ENCODE measurements around the gene FAM13A. TPM values are rescaled to one million over a fixed set of nuclear protein-coding genes. Genes with fewer than 3 reads are reported as not detected.
A peak's percentile ranks its signal among the peaks of the same experiment; 100 is the strongest.

The FAM13A gene
- total and polyA plus RNA-seq, 7 donors = 3.8 to 76.0 (median 15.2) TPM

GRCh38 chr4:89036535-89036934, 20.4 kb downstream of the FAM13A start:
- TF ChIP-seq CTCF (IDR thresholded peaks at IDR 0.05) = no peak
- Histone ChIP-seq H3K9me3 (no peaks in the 10 kb centered on the region), H3K4me3 (no peak overlapping the region), H3K4me1 (peaks cover 11% of the 10 kb centered on the region), H3K36me3 (ENCODE audit: insufficient read depth in 1 of 2, low read depth in 1 of 2) (no peaks in the 10 kb centered on the region), H3K27ac (no peak overlapping the region), H3K27me3 (ENCODE audit: insufficient read depth in 3 of 3, low read length in 2 of 3) (no peaks in the 10 kb centered on the region)
- 98 to 100% (median 99%) methylated on average over 2 of the region's 2 CpGs for WGBS, 3 donors
- DNase-seq (no peak), ATAC-seq (no peak)
- intact Hi-C loops (cut with DNase I) = no loop called here

- Histone ChIP-seq H3K36me3 (ENCODE audit: insufficient read depth in 1 of 2, low read depth in 1 of 2) (no peaks in the 10 kb centered on the region), H3K4me1 (peaks cover 11% of the 10 kb centered on the region), H3K9me3 (no peaks in the 10 kb centered on the region), H3K4me3 (no peak overlapping the region), H3K27ac (no peak overlapping the region), H3K27me3 (ENCODE audit: insufficient read depth in 3 of 3, low read length in 2 of 3) (no peaks in the 10 kb centered on the region)
- DNase-seq (no peak), ATAC-seq (no peak)
- no peak for TF ChIP-seq CTCF (IDR thresholded peaks at IDR 0.05)
- intact Hi-C loops (cut with DNase I) = no loop called here
Observed at GRCh38 chr4:89031272-89031671, 25.7 kb downstream of the FAM13A start.

DNA sequence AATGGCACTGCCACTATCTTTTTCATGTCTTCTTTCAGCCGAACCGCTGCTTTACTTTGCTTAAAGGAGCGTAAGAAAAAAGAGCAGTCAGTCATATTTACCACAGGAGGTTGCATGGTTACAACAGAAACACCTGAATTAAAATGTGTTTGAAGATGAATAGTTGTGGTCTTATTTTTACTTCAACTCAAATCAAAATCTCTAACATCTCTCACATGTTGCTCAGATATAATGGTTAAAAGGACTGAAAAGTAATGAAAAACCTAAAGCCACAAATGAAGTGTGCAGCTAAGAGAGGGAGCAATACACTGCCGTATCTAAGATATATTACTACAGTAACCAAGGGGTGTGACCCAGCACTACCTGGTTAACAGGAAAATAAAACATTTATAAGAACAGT, 27.4 kb downstream of the FAM13A start:
- peaks cover 9% of the 10 kb centered on the region for H3K4me1 ChIP-seq
- TF ChIP-seq CTCF (IDR thresholded peaks at IDR 0.05) = no peak

GRCh38 chr4:89026542-89026941, 30.4 kb downstream of the FAM13A start:
- peaks cover 16% of the 10 kb centered on the region for H3K4me1 ChIP-seq
- no peaks in the 10 kb centered on the region for H3K9me3 ChIP-seq
- no peaks in the 10 kb centered on the region for H3K27me3 ChIP-seq (ENCODE audit: insufficient read depth in 3 of 3, low read length in 2 of 3)
- H3K36me3 ChIP-seq (ENCODE audit: insufficient read depth in 1 of 2, low read depth in 1 of 2) = no peaks in the 10 kb centered on the region
- H3K4me3 ChIP-seq = no peak overlapping the region
- intact Hi-C loops (cut with DNase I) = loop anchor here in 1 of 2 donors (2.0 to 10.0 kb wide), 2 partner anchors 206 to 502 kb away; partner anchors contain the start of gene PYURF
- H3K27ac ChIP-seq = no peak overlapping the region
- ATAC-seq = no peak
- no peak for DNase-seq
- TF ChIP-seq CTCF (IDR thresholded peaks at IDR 0.05) = no peak
- WGBS, 3 donors = 81 to 89% (median 87%) methylated on average over 3 of the region's 3 CpGs

More for the DNA sequence above, 27.4 kb downstream of the FAM13A start:
- whole genome bisulfite sequencing, 3 donors = 90 to 93% (median 92%) methylated on average over 4 of the region's 4 CpGs
- no peak overlapping the region for H3K27ac ChIP-seq
- DNase-seq = no peak
- no peak for ATAC-seq
- no peaks in the 10 kb centered on the region for H3K36me3 ChIP-seq (ENCODE audit: insufficient read depth in 1 of 2, low read depth in 1 of 2)
- no peak overlapping the region for H3K4me3 ChIP-seq
- no peaks in the 10 kb centered on the region for H3K9me3 ChIP-seq
- H3K27me3 ChIP-seq (ENCODE audit: insufficient read depth in 3 of 3, low read length in 2 of 3) = no peaks in the 10 kb centered on the region
- intact Hi-C loops (cut with DNase I) = loop anchor here in 1 of 2 donors (10.0 kb wide), 1 partner anchor 505 kb away; the partner anchor contains the start of gene PYURF

DNA sequence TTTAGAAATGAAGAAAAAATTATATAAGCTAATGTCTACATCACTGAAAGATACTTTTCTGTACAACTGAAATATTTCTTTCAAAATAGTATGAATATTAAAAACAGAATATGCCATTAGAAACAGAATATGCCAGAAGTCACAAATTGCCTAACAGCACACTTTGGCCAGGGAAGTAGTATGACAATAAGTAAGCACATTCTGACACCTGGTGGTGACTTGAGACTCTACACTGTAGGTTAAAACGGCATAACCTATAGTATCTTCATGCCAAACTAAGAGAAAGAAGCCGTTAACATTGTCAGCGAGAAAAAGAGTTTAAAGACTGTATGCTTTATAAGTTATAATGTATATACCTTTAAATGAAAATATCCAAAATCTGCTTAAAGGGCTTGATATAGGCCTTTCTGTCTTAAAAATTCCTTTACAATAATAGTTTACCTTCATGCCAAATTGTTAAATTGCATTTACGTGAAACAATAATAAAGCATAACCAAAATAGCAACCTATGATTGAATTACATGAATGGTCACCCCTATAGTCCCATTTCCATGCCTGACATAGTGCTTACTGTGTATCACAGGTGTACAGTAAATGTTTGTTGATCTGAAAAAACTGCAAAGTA, 32.8 kb downstream of the FAM13A start:
- TF ChIP-seq CTCF (IDR thresholded peaks at IDR 0.05) = peak; percentile 94
- WGBS, 3 donors = 9 to 31% (median 13%) methylated on average over 4 of the region's 4 CpGs
- Histone ChIP-seq H3K27ac (no peak overlapping the region), H3K36me3 (ENCODE audit: insufficient read depth in 1 of 2, low read depth in 1 of 2) (peaks cover 0 to under 1% of the 10 kb centered on the region in 2 donors), H3K9me3 (no peaks in the 10 kb centered on the region), H3K4me1 (peaks cover 16% of the 10 kb centered on the region), H3K4me3 (no peak overlapping the region), H3K27me3 (ENCODE audit: insufficient read depth in 3 of 3, low read length in 2 of 3) (no peaks in the 10 kb centered on the region)
- intact Hi-C loops (cut with DNase I) = loop anchor here (1.0 to 10.0 kb wide), 6 partner anchors 117 to 499 kb away; partner anchors contain the start of gene PYURF (in 1 of the 2)
- no peak for DNase-seq
- peak; percentile 92 to 99 (median 95) for ATAC-seq
